K562 treated with DMSO at 1 percent for 48 hours (cell line): ENCODE results near the gene CCDC3. TPM values are rescaled to one million over a fixed set of nuclear protein-coding genes. Genes with fewer than 3 reads are reported as not detected.

Experiments
- total RNA-seq: library from RNA; unstranded; fragments of 300-600 nt; gene quantifications from 2 replicates; pipeline ENCODE4 v1.2.3, GENCODE V29; 2022; ENCODE audit warnings: low replicate concordance; ENCODE audit errors: extremely low read depth

The CCDC3 gene
- not detected in 2 replicates for total RNA-seq

DNA sequence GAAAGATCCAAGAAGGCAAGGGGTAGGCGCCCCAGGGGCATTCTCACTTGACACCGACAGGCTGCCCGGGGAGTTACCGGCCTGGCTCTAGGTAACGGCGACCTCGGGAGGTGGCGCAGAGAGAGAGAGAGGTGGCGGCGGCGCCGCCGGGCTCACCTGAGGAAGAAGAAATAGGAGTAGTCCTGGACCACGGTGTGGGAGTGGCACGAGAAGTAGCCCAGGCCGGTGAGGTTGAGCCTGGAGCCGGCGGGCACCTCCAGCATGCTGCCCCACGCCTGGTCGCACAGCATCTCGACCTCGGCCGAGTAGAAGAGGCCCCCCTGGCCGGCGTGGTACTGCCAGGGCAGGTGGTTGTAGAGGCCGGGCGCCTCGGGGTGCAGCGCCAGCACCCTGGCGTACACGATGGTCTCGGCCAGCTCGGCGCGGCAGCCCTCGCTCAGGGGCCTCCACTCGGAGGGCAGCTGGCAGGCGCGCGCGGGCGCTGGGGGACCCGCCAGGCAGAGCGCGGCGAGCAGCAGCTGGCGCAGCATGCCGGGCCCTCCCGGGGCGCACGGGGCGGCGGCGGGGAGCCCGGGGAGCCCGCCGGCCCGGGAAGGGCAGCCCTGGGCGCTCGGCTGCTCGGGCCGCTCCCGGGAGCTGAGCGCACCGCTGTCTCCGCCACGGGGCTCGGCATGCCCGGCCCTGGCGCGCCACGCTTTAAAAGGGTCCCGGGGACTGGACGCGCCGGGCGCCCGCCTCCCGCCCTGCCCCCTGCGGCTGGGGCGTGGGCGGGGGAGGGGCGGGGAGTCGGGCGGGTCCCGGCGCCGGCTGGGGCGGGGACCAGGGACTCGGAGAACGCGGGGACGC, at the start of gene CCDC3:
Gene CCDC3, minus strand, starts transcription at position 673 of the 846 bp plus-strand sequence. Its CDS starts 143 bp downstream, at position 530.

Other genes with a start within 250 kb of the CCDC3 start
- gene OPTN, start 98.5 kb upstream of the CCDC3 start, total RNA-seq = not detected in 2 replicates
- not detected in 2 replicates for gene MCM10, start 159.8 kb upstream of the CCDC3 start, total RNA-seq
- not detected in 2 replicates for gene UCMA, start 232.7 kb upstream of the CCDC3 start, total RNA-seq